Activated CD4-positive, alpha-beta T cell treated with anti-CD3 and anti-CD28 coated beads, Interleukin-2, amount 50 U/mL, for 1 hour (primary cell): ENCODE results near the gene SCARB2.

Experiments used
- DNase-seq: peaks from one replicate; pipeline ENCODE4 v3.0.0-alpha.2; 2020

The SCARB2 gene

GRCh38 chr4:76219299-76220055, 5.9 kb upstream of the SCARB2 start:
- DNase-seq, result no peak

- DNase-seq, result no peak
Measured at GRCh38 chr4:76216975-76217814, 3.6 kb upstream of the SCARB2 start.

GRCh38 chr4:76216524-76216923, 2.9 kb upstream of the SCARB2 start:
- DNase-seq, result no peak

GRCh38 chr4:76215077-76215476, 1.5 kb upstream of the SCARB2 start:
- no peak for DNase-seq

GRCh38 chr4:76214177-76214675, 602 bp upstream of the SCARB2 start:
- no peak for DNase-seq

- DNase-seq, result peak; percentile 33
Measured at GRCh38 chr4:76212851-76213414, 691 bp downstream of the SCARB2 start.

- no peak for DNase-seq
Measured at GRCh38 chr4:76211769-76212708, 1.6 kb downstream of the SCARB2 start.

GRCh38 chr4:76210452-76210851, 3.2 kb downstream of the SCARB2 start:
- no peak for DNase-seq

- no peak for DNase-seq
Measured at GRCh38 chr4:76209881-76210280, 3.7 kb downstream of the SCARB2 start.

GRCh38 chr4:76208005-76208765, 5.4 kb downstream of the SCARB2 start:
- no peak for DNase-seq

- DNase-seq, result no peak
Measured at GRCh38 chr4:76207549-76207948, 6.1 kb downstream of the SCARB2 start.

GRCh38 chr4:76206222-76206942, 7.2 kb downstream of the SCARB2 start:
- DNase-seq, result no peak

GRCh38 chr4:76205476-76205875, 8.1 kb downstream of the SCARB2 start:
- DNase-seq, result no peak

GRCh38 chr4:76204936-76205335, 8.7 kb downstream of the SCARB2 start:
- no peak for DNase-seq

- no peak for DNase-seq
Measured at GRCh38 chr4:76203541-76203940, 10.1 kb downstream of the SCARB2 start.

- DNase-seq, result no peak
Measured at GRCh38 chr4:76201276-76201675, 12.3 kb downstream of the SCARB2 start.

GRCh38 chr4:76200771-76201231, 12.8 kb downstream of the SCARB2 start:
- no peak for DNase-seq

GRCh38 chr4:76199664-76200211, 13.9 kb downstream of the SCARB2 start:
- DNase-seq, result no peak

- no peak for DNase-seq
Measured at GRCh38 chr4:76198411-76199237, 15.0 kb downstream of the SCARB2 start.

- DNase-seq, result no peak
Measured at GRCh38 chr4:76197971-76198410, 15.6 kb downstream of the SCARB2 start.
